Stimulated activated CD8-positive, alpha-beta memory T cell treated with anti-CD3 and anti-CD28 coated beads, Interleukin-2, amount 100 ng/mL, for 48 hours (primary cell): ENCODE data around the gene U2AF1.
"Not testable (repeated sequence)": the region's sequence is repeated elsewhere in the genome, so short reads cannot be mapped to it uniquely, and the experiment has no call there.

Source experiments
- DNase-seq, 2 donors: peaks; one replicate each; pipeline ENCODE4 v3.0.0-alpha.2; 2020; ENCODE audit warnings: low read depth in 2 of 2

U2AF1 gene

GRCh38 chr21:43076643-43077042 lies 30.7 kb downstream of the U2AF1 start:
- not testable (repeated sequence) for DNase-seq

GRCh38 chr21:43076023-43076637 lies 31.2 kb downstream of the U2AF1 start:
- not testable (repeated sequence) for DNase-seq

- not testable (repeated sequence) for DNase-seq
Measured at GRCh38 chr21:43075170-43076022, 32.0 kb downstream of the U2AF1 start, which contains the start of gene CBS. CBS (minus strand) TSS chr21:43075835; CDS start chr21:43072193, 3,642 bp downstream.

GRCh38 chr21:43074401-43075169 lies 32.8 kb downstream of the U2AF1 start:
- not testable (repeated sequence) for DNase-seq

GRCh38 chr21:43072742-43073141 lies 34.6 kb downstream of the U2AF1 start:
- not testable (repeated sequence) for DNase-seq

GRCh38 chr21:43069682-43070081 lies 37.7 kb downstream of the U2AF1 start:
- DNase-seq = not testable (repeated sequence)

- DNase-seq = not testable (repeated sequence)
Measured at GRCh38 chr21:43068065-43068464, 39.3 kb downstream of the U2AF1 start.

GRCh38 chr21:43066690-43067089 lies 40.7 kb downstream of the U2AF1 start:
- DNase-seq = not testable (repeated sequence)

- not testable (repeated sequence) for DNase-seq
Measured at GRCh38 chr21:43065991-43066390, 41.4 kb downstream of the U2AF1 start.

GRCh38 chr21:43064265-43064917 lies 43.0 kb downstream of the U2AF1 start:
- not testable (repeated sequence) for DNase-seq

- DNase-seq = not testable (repeated sequence)
Measured at GRCh38 chr21:43062955-43063664, 44.3 kb downstream of the U2AF1 start.

- DNase-seq = not testable (repeated sequence)
Measured at GRCh38 chr21:43053112-43053511, 54.3 kb downstream of the U2AF1 start.

- DNase-seq = not testable (repeated sequence)
Measured at GRCh38 chr21:43045876-43046821, 61.2 kb downstream of the U2AF1 start.

GRCh38 chr21:43045165-43045875 lies 62.0 kb downstream of the U2AF1 start:
- not testable (repeated sequence) for DNase-seq

GRCh38 chr21:43044547-43044946 lies 62.8 kb downstream of the U2AF1 start:
- DNase-seq = not testable (repeated sequence)

- DNase-seq = not testable (repeated sequence)
Measured at GRCh38 chr21:43043291-43043690, 64.1 kb downstream of the U2AF1 start.
